ENCODE data around the gene LCE3C.
"Not testable (repeated sequence)": the region's sequence is repeated elsewhere in the genome, so short reads cannot be mapped to it uniquely, and the experiment has no call there.

LCE3C gene

GRCh38 chr1:152599934-152600333 is at the start of gene LCE3C:
Gene LCE3C (plus strand): TSS chr1:152600234. CDS start chr1:152600732, 498 bp downstream.
- DNase-seq: no peak

- no peak for DNase-seq
Observed at GRCh38 chr1:152565115-152565514, 34.9 kb upstream of the LCE3C start.

- DNase-seq: no peak
Observed at GRCh38 chr1:152565535-152566215, 34.4 kb upstream of the LCE3C start.

GRCh38 chr1:152566681-152567080 is 33.4 kb upstream of the LCE3C start, which contains the start of gene LCE3E:
Gene LCE3E (minus strand): TSS chr1:152566780. CDS start chr1:152566208, 572 bp downstream.
- no peak for DNase-seq

GRCh38 chr1:152577168-152577567 is 22.9 kb upstream of the LCE3C start:
- no peak for DNase-seq

- DNase-seq: not testable (repeated sequence)
Observed at GRCh38 chr1:152579526-152579925, 20.5 kb upstream of the LCE3C start.

GRCh38 chr1:152580433-152580832 is 19.6 kb upstream of the LCE3C start, which contains the start of gene LCE3D:
Gene LCE3D (minus strand): TSS chr1:152580516. CDS start chr1:152579936, 580 bp downstream.
- no peak for DNase-seq

- no peak for DNase-seq
Observed at GRCh38 chr1:152582647-152583046, 17.4 kb upstream of the LCE3C start.

GRCh38 chr1:152585586-152585985 is 14.4 kb upstream of the LCE3C start:
- DNase-seq: no peak

- DNase-seq: no peak
Observed at GRCh38 chr1:152596986-152597385, 3.0 kb upstream of the LCE3C start.

- no peak for DNase-seq
Observed at GRCh38 chr1:152613511-152613910, 13.5 kb downstream of the LCE3C start, which contains the start of gene LCE3B. Gene LCE3B (plus strand): TSS chr1:152613811. CDS start chr1:152613811, 0 bp downstream.

- no peak for DNase-seq
Observed at GRCh38 chr1:152621993-152622392, 22.0 kb downstream of the LCE3C start.

GRCh38 chr1:152622803-152623202 is 22.8 kb downstream of the LCE3C start, which contains the start of gene LCE3A:
Gene LCE3A (minus strand): TSS chr1:152623103. CDS start chr1:152623103, 0 bp downstream.
- peak; percentile 53 for DNase-seq

GRCh38 chr1:152623203-152623844 is 23.3 kb downstream of the LCE3C start:
- DNase-seq: no peak

GRCh38 chr1:152626744-152627143 is 26.7 kb downstream of the LCE3C start:
- no peak for DNase-seq

- DNase-seq: no peak
Observed at GRCh38 chr1:152630596-152630995, 30.6 kb downstream of the LCE3C start.

- no peak for DNase-seq
Observed at GRCh38 chr1:152640351-152640750, 40.3 kb downstream of the LCE3C start.

GRCh38 chr1:152643945-152644344 is 43.9 kb downstream of the LCE3C start:
- no peak for DNase-seq

- DNase-seq: no peak
Observed at GRCh38 chr1:152645146-152645545, 45.1 kb downstream of the LCE3C start.

GRCh38 chr1:152646656-152647055 is 46.6 kb downstream of the LCE3C start:
- no peak for DNase-seq

Measured in GF-D8 (cell line).